ENCODE data around the gene ABCA2.

ABCA2 gene

DNA sequence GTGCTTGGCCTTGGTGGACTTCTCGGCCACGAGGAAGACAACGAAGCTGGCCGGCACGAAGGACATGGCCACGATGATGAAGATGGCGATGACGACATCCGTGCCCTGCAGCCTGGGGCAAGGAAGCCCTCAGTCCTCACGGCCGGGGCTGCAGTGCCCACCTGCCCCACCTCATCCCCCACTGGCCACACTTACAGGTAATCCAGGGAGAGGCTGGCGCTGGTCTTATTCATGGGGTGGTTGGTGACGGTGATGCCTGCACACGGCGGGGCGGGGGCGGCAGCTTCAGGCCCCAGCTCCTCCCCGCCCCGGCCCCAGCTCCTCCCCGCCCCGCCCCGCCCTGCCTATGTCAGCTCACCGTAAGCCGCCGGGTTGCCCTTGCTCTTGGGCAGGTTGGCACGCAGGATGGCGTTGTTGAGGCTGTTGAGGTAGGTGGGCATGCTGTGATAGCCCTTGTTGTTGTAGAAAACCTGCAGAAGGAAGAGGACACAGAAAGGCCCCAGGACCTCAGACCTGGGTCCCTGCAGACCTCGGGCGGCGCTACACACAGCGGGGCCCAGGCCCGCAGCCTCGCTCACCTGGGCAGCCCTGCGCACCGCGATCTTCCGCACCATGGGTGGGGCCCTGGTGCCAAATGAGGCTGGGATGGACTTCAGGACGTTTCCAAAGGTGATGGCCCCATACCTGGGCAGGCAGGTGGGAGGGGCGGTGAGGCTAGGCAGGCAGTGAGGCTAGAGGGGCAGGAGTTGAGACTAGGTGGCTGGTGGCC, 15.9 kb downstream of the ABCA2 start:
- Histone ChIP-seq H4K91ac (ENCODE audit: low read depth, low read length, poor library complexity) (no peak overlapping the region), H3K27ac (replicated peaks; ENCODE audit: low read length) (no peak overlapping the region), H3K9me3 (replicated peaks in 1 of 2; ENCODE audit: control insufficient read depth in 2 of 2, insufficient read depth in 1 of 2, low read depth in 1 of 2, low read length in 2 of 2) (peaks cover 0 to 5% of the 10 kb centered on the region in 2 donors), H3K4me2 (ENCODE audit: insufficient read depth, low read length, poor library complexity, severe bottlenecking) (no peak overlapping the region), H2BK12ac (ENCODE audit: low read length) (no peak overlapping the region), H3K4me3 (ENCODE audit: low read length in 2 of 2) (no peak overlapping the region), H3K23ac (ENCODE audit: low read depth, low read length, poor library complexity) (no peak overlapping the region), H3K9ac (ENCODE audit: low read depth, low read length, poor library complexity) (no peak overlapping the region), H3K79me1 (ENCODE audit: low read depth, low read length) (peaks cover 3% of the 10 kb centered on the region), H3K4ac (ENCODE audit: low read length) (no peak overlapping the region), H2BK5ac (ENCODE audit: low read length) (no peak overlapping the region), H3K27me3 (ENCODE audit: control insufficient read depth in 3 of 3, insufficient read depth in 3 of 3, low read depth in 1 of 3, low read length in 3 of 3) (no peaks in the 10 kb centered on the region), H3K36me3 (replicated peaks in 1 of 2; ENCODE audit: control insufficient read depth in 2 of 2, insufficient read depth in 2 of 2, low read length in 2 of 2) (peaks cover 26 to 41% of the 10 kb centered on the region in 2 donors), H3K4me1 (ENCODE audit: control insufficient read depth in 2 of 2, insufficient read depth in 1 of 2, low read depth in 1 of 2, low read length in 2 of 2) (peaks cover 0 to 8% of the 10 kb centered on the region in 2 donors), H4K8ac (ENCODE audit: low read depth, low read length) (no peak overlapping the region), H2AK5ac (ENCODE audit: low read depth, low read length) (no peak overlapping the region), H2BK15ac (ENCODE audit: low read length) (no peak overlapping the region), H2BK120ac (ENCODE audit: low read depth, low read length) (no peak overlapping the region), H3K14ac (ENCODE audit: low read length) (no peak overlapping the region), H3K18ac (ENCODE audit: low read length) (no peak overlapping the region), H2AFZ (ENCODE audit: low read length) (no peak overlapping the region)
- no CpG with 5 or more reads among the region's 39 CpGs for WGBS, 2 donors (ENCODE audit: extremely low coverage in 2 of 2, insufficient read length in 2 of 2, insufficient replicate concordance in 1 of 2)
- DNase-seq (ENCODE audit: low spot score): no peak

DNA sequence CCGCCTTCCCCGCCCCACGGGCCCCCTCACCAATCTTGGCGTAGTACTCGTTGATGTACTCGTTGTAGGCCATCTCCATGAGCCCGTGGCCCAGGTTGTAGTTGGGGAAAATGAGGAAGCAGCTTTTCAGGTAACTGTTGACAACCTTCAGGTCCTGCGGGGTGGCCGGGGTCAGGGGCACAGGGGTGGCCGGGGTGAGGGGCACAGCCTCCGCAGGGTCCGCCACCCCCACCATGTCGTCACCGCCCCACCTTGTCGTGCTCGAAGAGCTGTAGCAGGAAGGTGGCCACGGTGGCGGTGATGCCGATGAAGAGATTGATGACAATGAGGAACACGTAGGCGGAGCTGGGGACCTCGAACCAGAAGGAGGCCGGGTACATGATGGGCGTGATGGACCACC, 16.9 kb downstream of the ABCA2 start:
- Histone ChIP-seq H2AFZ (ENCODE audit: low read length) (no peak overlapping the region), H4K91ac (ENCODE audit: low read depth, low read length, poor library complexity) (no peak overlapping the region)
- WGBS, 2 donors (ENCODE audit: extremely low coverage in 2 of 2, insufficient read length in 2 of 2, insufficient replicate concordance in 1 of 2): no CpG with 5 or more reads among the region's 24 CpGs

DNA sequence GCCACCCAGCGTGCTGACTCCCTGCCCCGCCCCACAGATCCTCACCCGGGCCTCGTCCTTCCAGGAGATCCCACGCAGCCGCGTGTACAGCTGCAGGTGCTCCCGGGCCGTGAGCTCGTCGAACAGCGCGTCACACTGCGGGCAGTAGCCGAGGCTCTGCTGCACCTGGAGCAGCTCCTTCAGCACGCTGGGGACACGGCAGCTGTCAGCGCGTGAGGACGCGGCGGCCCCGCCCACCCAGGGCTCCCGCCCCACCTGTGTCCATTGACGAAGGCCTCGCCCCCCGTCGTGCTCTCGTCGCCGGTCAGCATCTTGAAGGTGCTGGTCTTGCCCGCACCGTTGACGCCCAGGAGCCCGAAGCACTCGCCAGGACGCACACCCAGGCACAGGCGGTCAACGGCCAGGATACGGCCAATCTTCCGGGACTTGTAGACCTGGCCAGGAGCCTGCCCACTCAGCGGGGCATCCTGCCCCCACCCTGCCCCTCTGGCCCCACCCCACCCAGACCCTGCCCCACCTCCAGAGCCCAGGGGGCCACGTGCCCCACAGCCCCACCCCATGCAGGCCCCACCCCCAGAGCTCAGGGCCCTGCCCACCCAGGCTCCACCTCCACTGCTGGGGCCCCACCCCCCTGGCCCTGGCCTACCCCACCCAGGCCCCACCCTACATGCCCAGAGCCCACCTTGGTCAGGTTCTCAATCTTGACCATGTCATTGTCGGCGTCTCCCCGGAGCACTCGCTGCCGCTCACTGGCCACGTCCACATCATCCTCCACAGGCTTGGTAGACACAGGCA, 17.9 kb downstream of the ABCA2 start:
- peaks cover 2 to 3% of the 10 kb centered on the region in 2 donors for H3K9me3 ChIP-seq (replicated peaks in 1 of 2; ENCODE audit: control insufficient read depth in 2 of 2, insufficient read depth in 1 of 2, low read depth in 1 of 2, low read length in 2 of 2)
- H3K9ac ChIP-seq (ENCODE audit: low read depth, low read length, poor library complexity): peak overlapping the region; percentile 60
- H3K4me3 ChIP-seq (ENCODE audit: low read length in 2 of 2): peak overlapping the region in 1 of 2 donors; percentile 62
- no peak overlapping the region for H2BK15ac ChIP-seq (ENCODE audit: low read length)
- H2BK12ac ChIP-seq (ENCODE audit: low read length): no peak overlapping the region
- H3K27ac ChIP-seq (replicated peaks; ENCODE audit: low read length): no peak overlapping the region
- DNase-seq (ENCODE audit: low spot score): no peak
- H3K79me1 ChIP-seq (ENCODE audit: low read depth, low read length): peaks cover 3% of the 10 kb centered on the region
- no peaks in the 10 kb centered on the region for H3K27me3 ChIP-seq (ENCODE audit: control insufficient read depth in 3 of 3, insufficient read depth in 3 of 3, low read depth in 1 of 3, low read length in 3 of 3)
- peaks cover 0 to 8% of the 10 kb centered on the region in 2 donors for H3K4me1 ChIP-seq (ENCODE audit: control insufficient read depth in 2 of 2, insufficient read depth in 1 of 2, low read depth in 1 of 2, low read length in 2 of 2)
- H2BK5ac ChIP-seq (ENCODE audit: low read length): no peak overlapping the region
- H3K4ac ChIP-seq (ENCODE audit: low read length): no peak overlapping the region
- no peak overlapping the region for H4K8ac ChIP-seq (ENCODE audit: low read depth, low read length)
- WGBS, 2 donors (ENCODE audit: extremely low coverage in 2 of 2, insufficient read length in 2 of 2, insufficient replicate concordance in 1 of 2): no CpG with 5 or more reads among the region's 49 CpGs
- H3K23ac ChIP-seq (ENCODE audit: low read depth, low read length, poor library complexity): peak overlapping the region; percentile 55
- H3K4me2 ChIP-seq (ENCODE audit: insufficient read depth, low read length, poor library complexity, severe bottlenecking): no peak overlapping the region
- no peak overlapping the region for H2AFZ ChIP-seq (ENCODE audit: low read length)
- no peak overlapping the region for H2BK120ac ChIP-seq (ENCODE audit: low read depth, low read length)
- H3K36me3 ChIP-seq (replicated peaks in 1 of 2; ENCODE audit: control insufficient read depth in 2 of 2, insufficient read depth in 2 of 2, low read length in 2 of 2): peaks cover 13 to 23% of the 10 kb centered on the region in 2 donors
- H2AK5ac ChIP-seq (ENCODE audit: low read depth, low read length): no peak overlapping the region
- H4K91ac ChIP-seq (ENCODE audit: low read depth, low read length, poor library complexity): no peak overlapping the region
- no peak overlapping the region for H3K18ac ChIP-seq (ENCODE audit: low read length)
- H3K14ac ChIP-seq (ENCODE audit: low read length): no peak overlapping the region

More for the DNA sequence above, 16.9 kb downstream of the ABCA2 start:
- no peak for DNase-seq (ENCODE audit: low spot score)
- peak overlapping the region; percentile 82 for H4K8ac ChIP-seq (ENCODE audit: low read depth, low read length)
- peaks cover 0 to 8% of the 10 kb centered on the region in 2 donors for H3K4me1 ChIP-seq (ENCODE audit: control insufficient read depth in 2 of 2, insufficient read depth in 1 of 2, low read depth in 1 of 2, low read length in 2 of 2)
- no peaks in the 10 kb centered on the region for H3K27me3 ChIP-seq (ENCODE audit: control insufficient read depth in 3 of 3, insufficient read depth in 3 of 3, low read depth in 1 of 3, low read length in 3 of 3)
- no peak overlapping the region for H2BK15ac ChIP-seq (ENCODE audit: low read length)
- no peak overlapping the region for H2BK5ac ChIP-seq (ENCODE audit: low read length)
- peaks cover under 1 to 3% of the 10 kb centered on the region in 2 donors for H3K9me3 ChIP-seq (replicated peaks in 1 of 2; ENCODE audit: control insufficient read depth in 2 of 2, insufficient read depth in 1 of 2, low read depth in 1 of 2, low read length in 2 of 2)
- H3K23ac ChIP-seq (ENCODE audit: low read depth, low read length, poor library complexity): no peak overlapping the region
- H3K18ac ChIP-seq (ENCODE audit: low read length): no peak overlapping the region
- H3K14ac ChIP-seq (ENCODE audit: low read length): no peak overlapping the region
- H2BK120ac ChIP-seq (ENCODE audit: low read depth, low read length): no peak overlapping the region
- no peak overlapping the region for H3K27ac ChIP-seq (replicated peaks; ENCODE audit: low read length)
- no peak overlapping the region for H3K4me3 ChIP-seq (ENCODE audit: low read length in 2 of 2)
- no peak overlapping the region for H2BK12ac ChIP-seq (ENCODE audit: low read length)
- no peak overlapping the region for H3K4ac ChIP-seq (ENCODE audit: low read length)
- H2AK5ac ChIP-seq (ENCODE audit: low read depth, low read length): no peak overlapping the region
- peaks cover 3% of the 10 kb centered on the region for H3K79me1 ChIP-seq (ENCODE audit: low read depth, low read length)
- no peak overlapping the region for H3K4me2 ChIP-seq (ENCODE audit: insufficient read depth, low read length, poor library complexity, severe bottlenecking)
- H3K9ac ChIP-seq (ENCODE audit: low read depth, low read length, poor library complexity): no peak overlapping the region
- peaks cover 18 to 33% of the 10 kb centered on the region in 2 donors for H3K36me3 ChIP-seq (replicated peaks in 1 of 2; ENCODE audit: control insufficient read depth in 2 of 2, insufficient read depth in 2 of 2, low read length in 2 of 2)

DNA sequence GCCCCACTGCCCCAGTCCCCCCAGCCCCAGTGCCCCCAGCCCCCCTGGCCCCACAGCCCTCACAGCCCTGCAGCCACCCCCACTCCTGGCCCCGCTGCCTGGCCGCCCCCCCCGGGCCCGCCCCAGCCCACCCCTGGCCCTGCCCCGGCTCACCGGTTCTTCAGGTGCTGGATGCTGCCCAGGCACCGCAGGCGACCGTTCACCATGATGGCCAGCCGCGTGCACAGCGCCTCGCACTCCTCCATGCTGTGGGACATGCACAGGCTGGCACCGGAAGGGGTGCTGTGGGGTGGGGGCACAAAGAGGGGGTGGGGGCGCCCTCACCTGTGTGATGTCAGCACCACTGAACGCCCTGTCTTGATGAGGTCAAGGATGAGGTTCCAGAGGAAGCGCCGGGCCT, 18.8 kb downstream of the ABCA2 start:
- no peak overlapping the region for H4K91ac ChIP-seq (ENCODE audit: low read depth, low read length, poor library complexity)
- no peak overlapping the region for H3K9ac ChIP-seq (ENCODE audit: low read depth, low read length, poor library complexity)

More for the DNA sequence above, 18.8 kb downstream of the ABCA2 start:
- H2AFZ ChIP-seq (ENCODE audit: low read length): no peak overlapping the region
- H2AK5ac ChIP-seq (ENCODE audit: low read depth, low read length): no peak overlapping the region
- H3K36me3 ChIP-seq (replicated peaks in 1 of 2; ENCODE audit: control insufficient read depth in 2 of 2, insufficient read depth in 2 of 2, low read length in 2 of 2): peaks cover 8 to 15% of the 10 kb centered on the region in 2 donors
- no peak overlapping the region for H3K27ac ChIP-seq (replicated peaks; ENCODE audit: low read length)
- H3K79me1 ChIP-seq (ENCODE audit: low read depth, low read length): peaks cover 3% of the 10 kb centered on the region
- H3K4ac ChIP-seq (ENCODE audit: low read length): no peak overlapping the region
- no peak overlapping the region for H3K4me3 ChIP-seq (ENCODE audit: low read length in 2 of 2)
- H2BK15ac ChIP-seq (ENCODE audit: low read length): no peak overlapping the region
- no peak overlapping the region for H4K8ac ChIP-seq (ENCODE audit: low read depth, low read length)
- peaks cover 2 to 3% of the 10 kb centered on the region in 2 donors for H3K9me3 ChIP-seq (replicated peaks in 1 of 2; ENCODE audit: control insufficient read depth in 2 of 2, insufficient read depth in 1 of 2, low read depth in 1 of 2, low read length in 2 of 2)
- no peak overlapping the region for H2BK12ac ChIP-seq (ENCODE audit: low read length)
- no peak overlapping the region for H3K18ac ChIP-seq (ENCODE audit: low read length)
- no peak overlapping the region for H3K4me2 ChIP-seq (ENCODE audit: insufficient read depth, low read length, poor library complexity, severe bottlenecking)
- H2BK5ac ChIP-seq (ENCODE audit: low read length): no peak overlapping the region
- H3K27me3 ChIP-seq (ENCODE audit: control insufficient read depth in 3 of 3, insufficient read depth in 3 of 3, low read depth in 1 of 3, low read length in 3 of 3): no peaks in the 10 kb centered on the region
- H3K4me1 ChIP-seq (ENCODE audit: control insufficient read depth in 2 of 2, insufficient read depth in 1 of 2, low read depth in 1 of 2, low read length in 2 of 2): peaks cover 0 to 8% of the 10 kb centered on the region in 2 donors
- DNase-seq (ENCODE audit: low spot score): no peak
- H3K14ac ChIP-seq (ENCODE audit: low read length): no peak overlapping the region
- H3K23ac ChIP-seq (ENCODE audit: low read depth, low read length, poor library complexity): peak overlapping the region; percentile 55
- WGBS, 2 donors (ENCODE audit: extremely low coverage in 2 of 2, insufficient read length in 2 of 2, insufficient replicate concordance in 1 of 2): no CpG with 5 or more reads among the region's 18 CpGs
- no peak overlapping the region for H2BK120ac ChIP-seq (ENCODE audit: low read depth, low read length)

Measured in neuronal stem cell (in vitro differentiated cells).